GM18505 (cell line): ENCODE data around the gene HNRNPD.
"Not testable (repeated sequence)": the region's sequence is repeated elsewhere in the genome, so short reads cannot be mapped to it uniquely, and the experiment has no call there.

Experiments used
- ATAC-seq: cut with Tn5 transposase; IDR thresholded peaks from one replicate; pipeline ENCODE4 v1.9.1; 2021; ENCODE audit not compliant: unreplicated experiment
- POLR2A ChIP-seq: IDR thresholded peaks from 4 replicates; pipeline ENCODE4 v1.6.1; 2011; ENCODE audit warnings: borderline replicate concordance; ENCODE audit not compliant: insufficient read depth, insufficient read length; ENCODE audit errors: extremely low read depth

Gene HNRNPD, protein sequence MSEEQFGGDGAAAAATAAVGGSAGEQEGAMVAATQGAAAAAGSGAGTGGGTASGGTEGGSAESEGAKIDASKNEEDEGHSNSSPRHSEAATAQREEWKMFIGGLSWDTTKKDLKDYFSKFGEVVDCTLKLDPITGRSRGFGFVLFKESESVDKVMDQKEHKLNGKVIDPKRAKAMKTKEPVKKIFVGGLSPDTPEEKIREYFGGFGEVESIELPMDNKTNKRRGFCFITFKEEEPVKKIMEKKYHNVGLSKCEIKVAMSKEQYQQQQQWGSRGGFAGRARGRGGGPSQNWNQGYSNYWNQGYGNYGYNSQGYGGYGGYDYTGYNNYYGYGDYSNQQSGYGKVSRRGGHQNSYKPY

DNA sequence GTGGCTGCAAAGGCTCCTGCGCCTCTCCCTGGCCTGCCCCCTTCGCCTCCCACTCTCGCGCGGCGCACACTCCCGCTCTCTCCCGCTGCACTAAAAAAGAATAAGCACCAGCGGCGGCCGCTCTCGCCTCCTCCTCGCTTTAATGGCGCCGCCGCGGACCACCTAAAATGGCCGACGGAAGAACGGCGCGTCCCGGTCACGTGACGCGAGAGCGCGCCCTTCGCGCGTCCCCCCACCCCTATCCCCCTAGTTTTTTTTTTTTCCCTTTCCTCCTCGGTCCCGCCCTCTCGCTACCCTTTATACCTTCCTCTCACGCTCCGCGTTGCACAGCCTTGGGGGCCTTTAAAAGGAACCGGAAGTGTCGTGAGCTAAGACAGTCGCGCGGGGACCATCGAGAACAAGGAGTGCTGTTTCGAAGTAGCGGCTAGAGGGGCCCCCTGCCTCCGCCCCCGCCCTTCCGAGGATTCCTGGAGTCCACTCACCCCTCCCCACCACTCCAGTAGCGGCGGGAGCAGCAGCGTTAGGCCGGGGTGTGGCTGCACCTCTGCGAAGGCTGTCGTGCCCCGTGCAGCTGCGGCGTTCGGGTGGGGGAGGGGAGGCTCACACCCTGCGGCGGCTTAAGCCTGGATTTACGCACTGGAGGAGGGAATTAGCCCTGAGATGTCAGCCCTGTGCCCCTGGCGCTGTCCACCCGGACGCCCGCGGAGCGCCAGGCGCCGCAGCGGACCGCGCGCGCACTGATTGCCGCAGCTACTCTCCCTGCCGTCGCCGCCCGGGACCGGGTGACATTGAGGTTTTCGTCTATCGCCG, at the start of gene HNRNPD:
HNRNPD (minus strand) TSS at position 176 of the 810 bp plus-strand sequence. CDS start 313 bp downstream, outside the sequence.
- TF ChIP-seq POLR2A, result peak; percentile 96
- ATAC-seq, result peak; percentile 92

DNA sequence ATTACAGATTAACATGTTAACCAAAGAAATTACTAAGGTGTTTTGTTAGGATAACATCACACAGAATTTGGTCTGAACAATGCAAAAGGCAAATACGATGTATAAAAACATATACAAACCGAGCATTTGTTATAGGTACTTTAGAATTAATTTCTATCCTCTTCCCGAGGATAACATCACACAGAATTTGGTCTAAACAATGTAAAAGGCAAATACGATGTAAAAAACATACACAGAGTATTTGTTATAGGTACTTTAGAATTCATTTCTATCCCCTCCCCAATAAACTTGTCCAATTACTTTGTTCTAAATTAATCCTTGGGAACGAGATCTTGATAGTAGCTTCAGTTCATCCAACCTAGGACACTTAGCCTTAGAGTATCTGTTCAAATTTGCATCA, 48.8 kb upstream of the HNRNPD start:
- ATAC-seq, result no peak
- TF ChIP-seq POLR2A, result no peak

DNA sequence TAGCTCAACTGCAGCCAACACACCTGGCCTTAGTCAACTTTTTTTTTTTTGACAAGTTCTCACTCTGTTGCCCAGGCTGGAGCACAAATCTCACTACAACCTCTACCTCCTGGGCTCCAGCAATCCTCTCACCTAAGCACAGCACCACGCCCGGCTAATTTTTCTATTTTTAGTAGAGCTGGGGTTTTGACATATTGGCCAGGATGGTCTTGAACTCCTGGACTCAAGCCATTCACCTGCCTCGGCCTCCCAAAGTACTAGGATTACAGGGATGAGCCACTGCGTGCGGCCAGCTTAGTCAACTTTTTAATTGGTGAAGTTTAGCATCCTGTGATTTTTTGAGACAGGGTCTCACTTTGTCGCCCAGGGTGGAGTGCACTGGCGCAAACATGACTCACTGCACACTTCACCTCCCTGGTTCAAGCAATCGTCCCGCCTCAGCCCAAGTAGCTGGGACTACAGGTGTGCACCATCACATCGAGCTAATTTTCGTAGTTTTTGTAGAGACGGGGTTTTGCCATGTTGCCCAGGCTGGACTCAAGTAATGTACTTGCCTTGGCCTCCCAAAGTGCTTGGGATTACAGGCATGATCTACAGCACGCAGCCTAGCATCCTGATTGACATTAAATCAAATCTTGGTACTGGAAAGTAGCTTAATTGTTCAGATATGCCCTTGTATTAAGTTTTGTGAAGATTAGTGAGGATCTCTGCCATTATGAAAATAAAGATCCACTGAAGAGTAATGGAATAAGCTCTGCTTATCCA, 48.2 kb upstream of the HNRNPD start:
- TF ChIP-seq POLR2A, result peak; percentile 62
- no peak for ATAC-seq

DNA sequence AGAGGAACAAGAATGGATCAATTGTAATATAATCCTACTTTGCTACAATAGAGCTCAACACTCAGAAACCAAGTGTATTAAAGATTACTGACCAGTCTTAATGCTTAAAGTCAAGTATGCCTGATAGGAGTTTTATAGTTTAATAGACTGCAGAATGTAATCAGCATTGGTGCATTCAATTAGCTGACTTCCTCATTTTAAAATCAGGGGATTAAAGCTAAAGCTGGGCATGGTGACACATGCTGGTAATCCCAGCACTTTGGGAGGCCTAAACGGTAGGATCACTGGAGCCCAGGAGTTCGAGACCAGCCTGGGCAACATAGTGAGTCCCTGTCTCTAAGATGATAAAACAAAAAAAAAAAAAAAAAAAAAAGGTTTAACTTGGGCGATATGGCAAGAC, 45.7 kb upstream of the HNRNPD start:
- ATAC-seq, result no peak
- TF ChIP-seq POLR2A, result no peak

DNA sequence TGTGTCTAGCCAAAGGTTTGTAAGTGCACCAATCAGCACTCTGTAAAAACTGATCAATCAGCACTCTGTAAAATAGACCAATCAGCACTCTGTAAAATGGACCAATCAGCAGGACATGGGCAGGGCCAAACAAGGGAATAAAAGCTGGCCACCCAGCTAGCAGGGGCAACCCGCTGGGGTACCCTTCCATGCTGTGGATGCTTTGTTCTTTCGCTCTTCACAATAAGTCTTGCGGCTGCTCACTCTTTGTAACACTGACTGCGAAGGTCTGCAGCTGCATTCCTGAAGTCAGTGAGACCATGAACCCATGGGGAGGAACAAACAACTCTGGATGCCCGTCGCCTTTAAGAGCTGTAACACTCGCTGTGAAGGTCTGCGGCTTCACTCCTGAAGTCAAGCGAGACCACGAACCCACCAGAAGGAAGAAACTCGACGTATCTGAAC, 42.2 kb upstream of the HNRNPD start:
- no peak for ATAC-seq
- no peak for TF ChIP-seq POLR2A

DNA sequence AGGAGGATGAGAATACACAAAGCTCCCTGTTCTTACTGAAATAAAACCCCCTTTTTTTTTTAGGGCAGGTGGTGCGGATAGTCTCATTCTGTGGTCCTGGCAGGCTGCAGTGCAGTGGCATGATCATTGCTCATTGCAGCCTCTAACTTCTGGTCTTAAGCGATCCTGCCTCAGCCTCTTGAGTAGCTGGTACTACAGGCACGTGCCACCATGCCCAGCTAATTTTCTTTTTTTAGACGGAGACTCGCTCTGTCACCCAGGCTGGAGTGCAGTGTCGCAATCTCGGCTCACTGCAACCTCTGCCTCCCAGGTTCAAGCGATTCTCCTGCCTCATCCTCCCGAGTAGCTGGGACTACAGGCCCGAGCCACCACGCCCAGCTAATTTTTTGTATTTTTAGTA, 41.3 kb upstream of the HNRNPD start:
- ATAC-seq, result not testable (repeated sequence)

DNA sequence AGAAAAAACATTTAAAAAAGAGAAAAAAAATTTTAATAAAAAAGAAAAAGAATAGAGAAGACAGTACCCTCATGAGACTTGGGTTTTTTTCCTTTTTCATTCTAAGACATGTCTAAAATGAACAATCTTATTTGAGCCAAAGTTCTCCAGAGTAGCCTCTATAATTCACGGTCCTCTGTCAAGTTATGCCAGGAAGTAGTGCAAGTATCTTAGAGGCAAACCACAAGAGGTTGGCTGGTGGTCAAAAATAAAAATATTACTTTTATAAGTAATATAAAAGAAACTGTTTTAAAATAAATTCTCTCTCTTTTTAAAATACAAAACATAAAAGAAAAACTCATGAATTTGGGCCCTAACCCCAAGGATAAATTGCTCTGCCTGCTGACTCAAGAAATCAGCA, 29.9 kb upstream of the HNRNPD start:
- ATAC-seq, result no peak
- TF ChIP-seq POLR2A, result no peak

DNA sequence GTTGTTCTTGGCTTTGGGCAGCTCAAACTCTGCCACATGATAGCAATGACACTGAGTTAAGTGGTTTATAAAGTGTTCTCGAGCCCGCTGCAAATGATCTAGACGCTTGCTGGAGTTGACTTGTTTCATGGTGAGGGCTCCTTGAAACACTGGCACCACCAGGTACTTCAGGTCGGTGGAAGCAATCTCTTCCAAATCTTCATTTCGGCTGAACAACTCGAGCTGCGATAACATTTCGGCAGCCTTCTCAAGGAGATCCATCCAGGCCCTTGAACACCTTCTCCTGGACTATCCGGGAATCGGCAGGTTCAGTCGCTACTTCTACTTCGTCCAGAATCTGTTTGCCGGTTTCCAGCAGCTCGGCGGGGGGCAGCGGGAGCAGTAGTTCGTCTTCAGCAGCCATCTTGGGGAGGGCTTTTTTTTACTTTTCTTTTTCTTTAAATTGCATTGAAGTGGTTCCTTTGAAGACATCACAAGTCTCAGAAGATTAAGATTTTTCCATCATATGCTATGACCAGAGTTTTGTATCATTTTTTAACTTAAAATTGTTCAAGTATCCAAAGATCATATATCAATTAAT, 28.5 kb upstream of the HNRNPD start:
- ATAC-seq, result no peak
- TF ChIP-seq POLR2A, result no peak

DNA sequence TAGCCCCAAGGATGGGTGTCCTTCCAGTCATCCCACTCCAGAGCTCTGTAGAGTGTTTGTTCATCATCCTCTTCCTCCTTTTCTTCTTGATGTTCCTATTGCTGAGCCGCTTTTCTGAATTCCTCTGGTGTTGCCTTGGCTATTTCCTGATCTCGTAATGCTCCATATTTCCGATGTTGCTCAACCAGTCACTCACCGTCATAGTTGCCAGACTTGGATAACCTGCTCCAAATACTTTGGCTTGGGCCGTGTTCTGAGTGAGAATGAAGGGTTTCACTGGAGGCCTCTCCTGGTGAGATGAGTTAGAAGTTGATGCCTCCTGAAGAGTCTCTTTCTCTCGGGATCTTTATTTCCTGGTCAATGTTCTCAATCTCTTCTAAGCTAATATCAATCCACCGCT, 27.8 kb upstream of the HNRNPD start:
- no peak for ATAC-seq
- TF ChIP-seq POLR2A, result no peak

DNA sequence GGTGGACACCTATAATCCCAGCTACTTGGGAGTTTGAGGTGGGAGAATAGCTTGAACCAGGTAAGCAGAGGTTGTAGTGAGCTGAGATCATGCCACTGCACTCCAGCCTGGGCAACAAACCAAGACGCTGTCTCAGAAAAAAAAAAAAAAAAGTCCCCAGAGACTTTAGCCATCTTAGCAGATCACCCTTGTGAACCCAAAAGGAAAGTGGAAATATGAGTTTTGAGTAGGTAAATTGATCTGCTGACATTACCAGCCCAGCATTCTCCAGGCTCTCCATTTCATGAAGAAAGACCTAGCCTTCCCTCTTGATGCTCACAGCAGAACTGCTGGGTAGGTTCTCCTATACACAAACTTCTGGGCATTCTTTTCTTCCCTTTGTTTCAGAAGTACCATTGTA, 24.5 kb upstream of the HNRNPD start:
- TF ChIP-seq POLR2A, result no peak
- no peak for ATAC-seq

DNA sequence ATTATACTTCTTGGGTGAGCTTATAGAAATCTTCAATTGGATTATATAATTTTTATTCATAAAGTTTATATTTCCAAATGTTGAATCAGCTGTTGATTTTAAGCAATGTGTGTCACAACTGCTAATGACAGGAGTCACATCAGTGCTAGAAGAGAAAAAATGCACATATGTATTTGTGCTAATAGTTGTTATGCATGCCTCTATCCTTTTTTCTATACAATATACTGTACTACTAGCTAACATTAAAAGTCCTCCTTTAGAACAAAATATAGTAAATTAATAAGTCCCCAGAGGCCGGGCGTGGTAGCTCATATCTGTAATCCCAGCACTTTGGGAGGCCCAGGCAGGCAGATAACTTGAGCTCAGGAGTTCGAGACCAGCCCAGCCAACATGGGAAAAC, 23.7 kb upstream of the HNRNPD start:
- TF ChIP-seq POLR2A, result no peak
- no peak for ATAC-seq

DNA sequence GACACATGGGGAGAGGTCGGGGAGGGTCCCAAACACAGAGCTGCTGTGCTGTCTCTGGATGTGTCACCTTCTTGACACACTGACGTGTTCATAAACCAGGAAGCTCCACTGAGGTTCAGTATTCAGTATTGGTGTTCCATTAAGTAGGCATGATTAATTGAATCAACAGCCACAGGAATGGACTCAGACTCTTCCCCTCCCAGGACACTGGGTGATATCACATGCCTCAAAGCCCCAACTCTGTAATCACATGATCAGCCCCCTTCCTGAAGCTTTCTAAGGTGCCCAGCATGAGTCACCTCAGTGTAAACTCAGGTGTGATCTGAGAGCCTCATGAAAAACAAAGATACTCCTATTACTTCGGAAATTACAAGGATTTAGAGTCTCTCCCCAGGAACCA, 21.1 kb upstream of the HNRNPD start:
- no peak for ATAC-seq
- TF ChIP-seq POLR2A, result no peak

DNA sequence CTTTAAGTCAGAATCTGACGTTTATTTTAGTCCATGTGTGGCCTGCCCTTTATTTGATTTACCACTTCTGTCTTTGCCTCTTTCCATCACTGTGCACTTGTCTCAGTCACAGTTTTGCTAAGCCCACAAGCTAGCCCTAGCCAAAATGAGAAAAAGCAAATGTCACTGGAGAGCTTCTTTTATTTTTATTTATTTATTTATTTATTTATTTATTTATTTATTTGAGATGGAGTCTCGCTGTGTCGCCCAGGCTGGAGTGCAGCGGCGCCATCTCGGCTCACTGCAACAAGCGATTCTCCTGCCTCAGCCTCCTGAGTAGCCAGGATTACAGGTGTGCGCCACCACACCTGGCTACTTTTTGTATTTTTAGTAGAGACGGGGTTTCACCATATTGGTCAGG, 16.3 kb upstream of the HNRNPD start:
- ATAC-seq, result not testable (repeated sequence)
